Measurements from ENCODE around the gene KCNH1. TPM values are rescaled to one million over a fixed set of nuclear protein-coding genes. Genes with fewer than 3 reads are reported as not detected.

Gene KCNH1
- total and polyA plus RNA-seq, 9 of the 15 experiments (the other 6 are each of a cell fraction or from before 2014, with no cell fraction given): not detected

- intact Hi-C loops (cut with micrococcal nuclease) (no loop called here), in situ Hi-C loops (cut with MboI) (no loop called here)
- Histone ChIP-seq H3K4me2 (ENCODE audit: insufficient read depth, low read length) (no peak overlapping the region), H3K4me1 (replicated peaks in 1 of 2; ENCODE audit: control insufficient read depth in 2 of 2, insufficient read depth in 2 of 2, low read length in 2 of 2) (no peaks in the 10 kb centered on the region), H3K4me3 (no peak overlapping the region), H4K20me1 (replicated peaks; ENCODE audit: control insufficient read depth, insufficient read depth, low read length) (no peaks in the 10 kb centered on the region), H3K36me3 (ENCODE audit: control insufficient read depth, insufficient read depth, low read length) (no peaks in the 10 kb centered on the region), H2AFZ (ENCODE audit: low read depth, low read length) (no peak overlapping the region), H3K9me3 (replicated peaks; ENCODE audit: control insufficient read depth, insufficient read depth, low read depth, low read length) (no peaks in the 10 kb centered on the region), H3K9ac (ENCODE audit: insufficient read depth in 1 of 2, low read depth in 2 of 2, low read length in 2 of 2) (no peak overlapping the region), H3K27ac (ENCODE audit: extremely low read depth, low read depth, low read length) (no peak overlapping the region), H3K79me2 (ENCODE audit: control insufficient read depth, insufficient read depth, low read length) (no peaks in the 10 kb centered on the region), H3K9me1 (ENCODE audit: control insufficient read depth, insufficient read depth, low read length) (no peaks in the 10 kb centered on the region), H3K27me3 (ENCODE audit: control insufficient read depth in 2 of 2, insufficient read depth in 2 of 2, low read length in 2 of 2) (no peaks in the 10 kb centered on the region)
- DNase-seq (ENCODE audit: extremely low read depth in 1 of 4, low spot score in 3 of 4) (no peak), ATAC-seq (no peak), FAIRE-seq (no peak)
- POLR2A ChIA-PET: no interaction called here
- BruUV-seq (replicated peaks): no TSS peak
- 0% methylated on average over 5 of the region's 5 CpGs for WGBS (ENCODE audit: insufficient coverage, low coverage, missing lambda C conversion rate)
- CTCF ChIA-PET (ENCODE audit: low intra/inter-chr PET ratio): no interaction called here
- TF ChIP-seq SFPQ (IDR thresholded peaks at IDR 0.05; ENCODE audit: low read depth, low read length) (no peak), ZNF318 (IDR thresholded peaks at IDR 0.05; ENCODE audit: borderline replicate concordance in 1 of 2, low read depth in 1 of 2) (no peak), GABPA (tag; conservative IDR thresholded peaks at IDR 0.05; ENCODE audit: low read depth) (no peak), NCOA4 (IDR thresholded peaks at IDR 0.05; ENCODE audit: partially characterized antibody) (no peak), HMG20B (CRISPR knock-in tag; IDR thresholded peaks at IDR 0.05) (no peak), HCFC1 (IDR thresholded peaks at IDR 0.05; ENCODE audit: low read depth, low read length) (no peak), USF1 (CRISPR knock-in tag; IDR thresholded peaks at IDR 0.05) (no peak), ZNF165 (CRISPR knock-in tag; IDR thresholded peaks at IDR 0.05; ENCODE audit: borderline replicate concordance) (no peak), PHB2 (IDR thresholded peaks at IDR 0.05; ENCODE audit: low read depth) (no peak)
Observed at GRCh38 chr1:210898473-210898872, 235.5 kb downstream of the KCNH1 start.
